ENCODE data around the gene RALGPS1. TPM values are rescaled to one million over a fixed set of nuclear protein-coding genes. Genes with fewer than 3 reads are reported as not detected.

Gene RALGPS1
- total RNA-seq, 4 donors from 2014 or later = 4.6 to 11.9 (median 10.0) TPM

- no peak overlapping the region for H3K4me3 ChIP-seq
- no peaks in the 10 kb centered on the region for H3K9me3 ChIP-seq
- H3K4me1 ChIP-seq = peaks cover 13 to 31% (median 26%) of the 10 kb centered on the region in 4 donors
- no peak for TF ChIP-seq POLR2A (IDR thresholded peaks at IDR 0.05; ENCODE audit: low read depth)
- no peak for TF ChIP-seq POLR2AphosphoS5 (IDR thresholded peaks at IDR 0.05)
- TF ChIP-seq, protein P1, sequence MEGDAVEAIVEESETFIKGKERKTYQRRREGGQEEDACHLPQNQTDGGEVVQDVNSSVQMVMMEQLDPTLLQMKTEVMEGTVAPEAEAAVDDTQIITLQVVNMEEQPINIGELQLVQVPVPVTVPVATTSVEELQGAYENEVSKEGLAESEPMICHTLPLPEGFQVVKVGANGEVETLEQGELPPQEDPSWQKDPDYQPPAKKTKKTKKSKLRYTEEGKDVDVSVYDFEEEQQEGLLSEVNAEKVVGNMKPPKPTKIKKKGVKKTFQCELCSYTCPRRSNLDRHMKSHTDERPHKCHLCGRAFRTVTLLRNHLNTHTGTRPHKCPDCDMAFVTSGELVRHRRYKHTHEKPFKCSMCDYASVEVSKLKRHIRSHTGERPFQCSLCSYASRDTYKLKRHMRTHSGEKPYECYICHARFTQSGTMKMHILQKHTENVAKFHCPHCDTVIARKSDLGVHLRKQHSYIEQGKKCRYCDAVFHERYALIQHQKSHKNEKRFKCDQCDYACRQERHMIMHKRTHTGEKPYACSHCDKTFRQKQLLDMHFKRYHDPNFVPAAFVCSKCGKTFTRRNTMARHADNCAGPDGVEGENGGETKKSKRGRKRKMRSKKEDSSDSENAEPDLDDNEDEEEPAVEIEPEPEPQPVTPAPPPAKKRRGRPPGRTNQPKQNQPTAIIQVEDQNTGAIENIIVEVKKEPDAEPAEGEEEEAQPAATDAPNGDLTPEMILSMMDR (IDR thresholded peaks at IDR 0.05) = no peak
- TF ChIP-seq EP300 (IDR thresholded peaks at IDR 0.05) = no peak
- 85% methylated on average over 4 of the region's 4 CpGs for WGBS
- no peak for DNase-seq (ENCODE audit: extremely low spot score)
- H3K27ac ChIP-seq (replicated peaks in 1 of 4) = peak overlapping the region in 1 of 4 donors; percentile 13
- H3K27me3 ChIP-seq = no peaks in the 10 kb centered on the region
- peaks cover 0 to 7% (median 2%) of the 10 kb centered on the region in 4 donors for H3K36me3 ChIP-seq
- intact Hi-C loops (cut with DNase I) = no loop called here
Measured at GRCh38 chr9:127162864-127163365, 248.3 kb downstream of the RALGPS1 start.

- peak; percentile 45 for DNase-seq (ENCODE audit: extremely low spot score)
- TF ChIP-seq, protein P1 (IDR thresholded peaks at IDR 0.05) = no peak
- peak; percentile 15 to 24 for TF ChIP-seq POLR2AphosphoS5 (IDR thresholded peaks at IDR 0.05)
- Histone ChIP-seq H3K4me3 (no peak overlapping the region), H3K36me3 (peaks cover 0 to 12% (median 2%) of the 10 kb centered on the region in 4 donors), H3K27ac (replicated peaks in 1 of 4) (peak overlapping the region in 1 of 4 donors; percentile 13), H3K9me3 (no peaks in the 10 kb centered on the region), H3K4me1 (peaks cover 13 to 31% (median 26%) of the 10 kb centered on the region in 4 donors), H3K27me3 (no peaks in the 10 kb centered on the region)
- intact Hi-C loops (cut with DNase I) = no loop called here
- 64% methylated on average over 2 of the region's 2 CpGs for WGBS
Measured at GRCh38 chr9:127163409-127163808, 248.8 kb downstream of the RALGPS1 start.

GRCh38 chr9:127165116-127165515 lies 250.5 kb downstream of the RALGPS1 start:
- Histone ChIP-seq H3K36me3 (peaks cover 0 to 14% (median 2%) of the 10 kb centered on the region in 4 donors), H3K27ac (replicated peaks in 1 of 4) (no peak overlapping the region), H3K4me3 (no peak overlapping the region), H3K9me3 (no peaks in the 10 kb centered on the region), H3K27me3 (no peaks in the 10 kb centered on the region), H3K4me1 (peaks cover 0 to 18% (median 15%) of the 10 kb centered on the region in 4 donors)
- intact Hi-C loops (cut with DNase I) = no loop called here
- DNase-seq (ENCODE audit: extremely low spot score) = peak; percentile 55
- 94% methylated on average over 4 of the region's 4 CpGs for WGBS
- TF ChIP-seq POLR2AphosphoS5 (IDR thresholded peaks at IDR 0.05) = no peak
- TF ChIP-seq, protein P1 (IDR thresholded peaks at IDR 0.05) = no peak
- TF ChIP-seq EP300 (IDR thresholded peaks at IDR 0.05) = no peak
- no peak for TF ChIP-seq POLR2A (IDR thresholded peaks at IDR 0.05; ENCODE audit: low read depth)

DNA sequence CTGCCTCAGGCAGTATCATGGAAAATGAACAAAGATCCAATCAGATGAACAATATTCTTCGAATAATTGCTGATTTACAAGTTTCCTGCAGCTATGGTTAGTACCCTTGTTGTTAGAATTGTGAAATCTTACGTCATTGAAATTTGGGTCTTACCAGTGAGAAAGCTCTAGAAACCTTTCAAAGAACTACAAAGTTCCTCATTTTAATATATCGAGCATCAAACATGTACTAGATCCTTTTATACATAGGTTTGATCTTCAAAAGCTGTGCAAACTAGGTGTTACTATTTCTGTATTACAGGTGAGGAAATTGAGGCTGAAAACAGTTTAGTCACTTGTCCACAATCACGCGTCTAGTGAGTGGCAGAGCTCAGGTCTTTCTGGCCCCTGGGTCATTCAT lies 251.5 kb downstream of the RALGPS1 start:
- WGBS = 92% methylated on average over 5 of the region's 5 CpGs
- TF ChIP-seq POLR2AphosphoS5 (IDR thresholded peaks at IDR 0.05) = no peak
- TF ChIP-seq POLR2A (IDR thresholded peaks at IDR 0.05; ENCODE audit: low read depth) = no peak
- TF ChIP-seq, protein P1 (IDR thresholded peaks at IDR 0.05) = no peak
- no peak for TF ChIP-seq EP300 (IDR thresholded peaks at IDR 0.05)
- intact Hi-C loops (cut with DNase I) = no loop called here

More for the DNA sequence above, 251.5 kb downstream of the RALGPS1 start:
- no peaks in the 10 kb centered on the region for H3K27me3 ChIP-seq
- no peak overlapping the region for H3K27ac ChIP-seq (replicated peaks in 1 of 4)
- peaks cover 0 to 14% (median 2%) of the 10 kb centered on the region in 4 donors for H3K36me3 ChIP-seq
- DNase-seq (ENCODE audit: extremely low spot score) = no peak
- no peaks in the 10 kb centered on the region for H3K9me3 ChIP-seq
- no peak overlapping the region for H3K4me3 ChIP-seq
- peaks cover 0 to 18% (median 13%) of the 10 kb centered on the region in 4 donors for H3K4me1 ChIP-seq
